GM12892 (cell line): ENCODE measurements around the gene ICAM3.

Source experiments
- POLR2A ChIP-seq: IDR thresholded peaks from 2 replicates; pipeline ENCODE4 v1.6.1; 2011; ENCODE audit warnings: low read depth, low read length, control low read depth
- POLR2AphosphoS5 ChIP-seq: IDR thresholded peaks from 2 replicates; pipeline ENCODE4 v1.6.1; 2011; ENCODE audit warnings: low read depth, low read length, control low read depth

DNA sequence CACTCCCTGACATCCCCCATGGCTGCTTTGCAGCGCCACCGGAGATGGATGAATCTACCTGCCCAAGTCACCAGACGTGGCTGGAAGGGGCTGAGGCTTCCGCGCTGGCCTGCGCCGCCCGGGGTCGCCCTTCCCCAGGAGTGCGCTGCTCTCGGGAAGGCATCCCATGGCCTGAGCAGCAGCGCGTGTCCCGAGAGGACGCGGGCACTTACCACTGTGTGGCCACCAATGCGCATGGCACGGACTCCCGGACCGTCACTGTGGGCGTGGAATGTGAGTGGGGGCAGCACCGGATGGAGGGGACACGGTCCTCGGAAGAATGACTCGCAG is 45.1 kb downstream of the ICAM3 start:
- TF ChIP-seq POLR2A (no peak), POLR2AphosphoS5 (no peak)
